WI38 (cell line): Measurements from ENCODE around the gene ZNF423.
A peak's percentile ranks its signal among the peaks of the same experiment; 100 is the strongest.
"Not testable (repeated sequence)": the region's sequence is repeated elsewhere in the genome, so short reads cannot be mapped to it uniquely, and the experiment has no call there.

Experiments used
- H3K4me3 ChIP-seq: 2 replicates; pipeline ENCODE4 v1.5.1; 2011; ENCODE audit warnings: low read depth, mild to moderate bottlenecking, control low read depth, low read length
- CTCF ChIP-seq: IDR thresholded peaks from 2 replicates; pipeline ENCODE4 v1.5.1; 2012; ENCODE audit warnings: low read depth, mild to moderate bottlenecking, control low read depth, low read length

Gene ZNF423

DNA sequence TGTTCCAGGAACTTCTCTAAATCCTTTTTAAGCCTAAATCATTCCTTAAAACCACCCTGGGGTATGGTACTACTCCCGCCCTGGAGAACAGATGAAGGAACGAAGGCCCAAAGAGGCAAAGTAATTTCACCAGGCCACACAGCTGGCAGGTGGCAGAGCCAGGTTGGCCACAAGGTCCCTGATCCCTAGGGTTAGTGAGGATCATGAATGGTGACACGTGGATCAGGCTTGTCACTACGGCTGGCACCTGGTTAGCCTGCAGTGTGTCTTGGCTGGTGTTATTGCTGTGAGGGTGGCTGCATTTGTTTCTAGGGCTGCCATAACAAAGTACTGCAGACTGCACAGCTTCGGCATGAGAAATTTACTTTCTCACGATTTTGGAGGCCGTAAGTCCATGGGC lies 26.0 kb upstream of the ZNF423 start:
- no peak overlapping the region for H3K4me3 ChIP-seq
- TF ChIP-seq CTCF: no peak

DNA sequence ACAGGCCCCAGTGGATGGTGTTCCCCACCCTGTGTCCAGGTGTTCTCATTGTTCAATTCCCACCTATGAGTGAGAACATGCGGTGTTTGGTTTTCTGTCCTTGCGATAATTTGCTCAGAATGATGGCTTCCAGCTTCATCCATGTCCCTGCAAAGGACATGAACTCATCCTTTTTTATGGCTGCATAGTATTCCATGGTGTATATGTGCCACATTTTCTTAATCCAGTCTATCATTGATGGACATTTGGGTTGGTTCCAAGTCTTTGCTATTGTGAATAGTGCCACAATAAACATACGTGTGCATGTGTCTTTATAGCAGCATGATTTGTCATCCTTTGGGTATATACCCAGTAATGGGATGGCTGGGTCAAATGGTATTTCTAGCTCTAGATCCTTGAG lies 22.6 kb upstream of the ZNF423 start:
- H3K4me3 ChIP-seq: not testable (repeated sequence)

- TF ChIP-seq CTCF: peak; percentile 45
These were observed 20.8 kb upstream of the ZNF423 start for GRCh38 chr16:49876716-49877129.

GRCh38 chr16:49875806-49876715 lies 20.1 kb upstream of the ZNF423 start:
- no peak for TF ChIP-seq CTCF

More at GRCh38 chr16:49876716-49877129, 20.8 kb upstream of the ZNF423 start:
- no peak overlapping the region for H3K4me3 ChIP-seq

DNA sequence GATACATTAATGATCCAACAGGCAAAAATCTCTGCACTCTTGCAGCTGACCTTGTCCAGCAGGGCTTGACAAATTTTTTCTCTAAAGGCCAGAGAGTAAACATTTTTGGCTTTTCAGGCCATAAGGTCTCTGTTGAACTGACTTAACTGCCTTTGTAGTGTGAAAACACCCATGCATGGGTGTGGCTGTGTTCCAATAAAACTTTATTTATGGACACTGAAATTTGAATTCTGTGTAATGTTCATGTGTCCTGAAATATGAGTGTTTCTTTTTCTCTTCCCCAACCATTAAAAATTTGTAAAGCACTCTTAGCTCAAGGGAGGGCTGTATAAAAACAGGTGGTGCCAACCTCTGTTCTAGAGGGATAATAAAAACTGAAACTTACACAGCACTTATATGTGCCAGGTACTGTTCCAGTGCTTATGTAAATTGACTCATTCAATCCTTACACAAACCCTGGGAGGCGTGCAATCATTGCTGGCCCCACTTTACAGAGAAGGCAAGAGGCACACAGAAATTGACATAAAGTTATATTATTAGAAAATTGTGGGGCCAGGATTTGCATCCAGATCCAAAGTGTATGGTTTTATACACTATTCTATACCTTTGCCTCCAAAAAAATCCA lies 18.8 kb upstream of the ZNF423 start:
- H3K4me3 ChIP-seq: no peak overlapping the region
- TF ChIP-seq CTCF: no peak

More at GRCh38 chr16:49875806-49876715, 20.1 kb upstream of the ZNF423 start:
- no peak overlapping the region for H3K4me3 ChIP-seq

DNA sequence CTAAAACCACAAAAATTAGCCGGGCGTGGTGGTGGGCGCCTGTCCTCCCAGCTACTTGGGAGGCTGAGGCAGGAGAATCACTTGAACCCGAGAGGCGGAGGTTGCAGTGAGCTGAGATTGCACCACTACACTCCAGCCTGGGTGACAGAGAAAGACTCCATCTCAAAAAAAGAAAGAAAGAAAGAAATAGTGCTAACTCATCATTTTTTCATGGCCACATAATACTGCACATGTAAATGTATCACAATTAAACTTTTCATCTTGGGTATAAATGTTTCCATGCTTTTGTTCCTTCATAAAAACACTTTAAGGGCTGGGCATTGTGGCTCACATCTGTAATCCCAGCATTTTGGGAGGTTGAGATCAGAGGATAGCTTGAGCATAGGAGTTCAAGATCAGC lies 15.9 kb upstream of the ZNF423 start:
- H3K4me3 ChIP-seq: not testable (repeated sequence)

- no peak overlapping the region for H3K4me3 ChIP-seq
- TF ChIP-seq CTCF: no peak
These were observed 13.8 kb upstream of the ZNF423 start for GRCh38 chr16:49869731-49870130.

DNA sequence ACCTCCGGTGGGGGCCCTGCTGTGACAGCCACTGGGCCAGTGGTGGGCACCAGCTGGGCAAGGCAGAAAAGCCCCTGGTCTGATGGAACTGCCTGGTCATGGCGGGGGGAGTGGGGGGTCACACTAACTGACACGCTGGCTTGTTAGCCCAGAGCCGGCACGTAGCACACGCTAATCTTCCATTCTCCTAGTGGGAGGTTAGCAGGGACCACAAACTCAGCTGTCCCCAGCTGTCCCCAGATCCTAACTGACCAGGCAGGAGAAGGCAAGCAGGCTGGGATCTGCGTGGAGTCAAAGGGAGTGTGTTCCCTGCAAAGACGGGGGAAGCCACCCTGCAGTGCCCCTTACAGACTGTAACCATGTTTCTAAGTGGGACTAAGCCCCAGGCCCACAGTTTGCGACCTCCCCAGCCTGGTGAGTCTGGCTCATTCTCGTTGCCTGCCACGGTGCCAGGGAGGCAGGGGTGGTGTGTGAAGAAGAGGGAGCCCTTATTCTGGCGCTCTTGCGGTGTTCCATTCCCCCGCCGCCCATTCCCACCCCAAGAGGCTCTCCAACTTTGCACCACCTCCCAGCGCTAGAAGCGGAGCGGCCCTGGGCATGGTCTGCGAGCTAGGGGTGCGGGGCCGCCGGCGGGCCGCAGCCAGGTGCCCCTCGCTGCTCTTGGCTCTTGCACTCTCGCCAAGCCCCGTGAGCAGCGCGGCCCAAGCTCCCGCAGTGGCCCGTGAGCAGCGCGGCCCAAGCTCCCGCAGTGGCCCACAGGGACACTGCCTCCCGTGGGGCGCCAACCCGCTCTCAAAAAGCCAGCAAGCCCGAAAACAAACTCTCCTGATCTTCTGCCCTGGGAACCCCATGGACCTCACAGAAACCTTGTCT lies 12.1 kb upstream of the ZNF423 start:
- TF ChIP-seq CTCF: no peak
- H3K4me3 ChIP-seq: no peak overlapping the region
